OCI-LY7 (cell line): ENCODE measurements around the gene KLK1. TPM values are rescaled to one million over a fixed set of nuclear protein-coding genes. Genes with fewer than 3 reads are reported as not detected.
"Not testable (repeated sequence)": the region's sequence is repeated elsewhere in the genome, so short reads cannot be mapped to it uniquely, and the experiment has no call there.

Experiments used
- BruUV-seq: library from RNA; stranded (reverse); fragments of 400-500 nt; replicated peaks from 2 replicates; lab custom pipeline; 2021; lab: Mats Ljungman, UMichigan
- CTCF ChIA-PET: fragments of 300-600 bp; sonication (Branson Sonifier 250); formaldehyde crosslinking; loops from one replicate; lab custom pipeline; 2022; ENCODE audit warnings: antibody characterized with exemption; ENCODE audit not compliant: unreplicated experiment; lab: Charles Lee
- POLR2A ChIA-PET: fragments of 300-600 bp; sonication (Branson Sonifier 250); formaldehyde crosslinking; loops from one replicate; lab custom pipeline; 2022; ENCODE audit warnings: antibody characterized with exemption; lab: Charles Lee
- DNase-seq: peaks from one replicate; pipeline ENCODE4 v3.0.0-alpha.2; 2015; ENCODE audit warnings: low spot score
- H2AFZ ChIP-seq: fragments of 200-600 bp; sonication (generic), shearing (Covaris generic); 2 replicates; pipeline ENCODE4 v1.6.1; 2014; ENCODE audit warnings: mild to moderate bottlenecking, antibody characterized with exemption, low read length, moderate library complexity
- H3K27ac ChIP-seq: fragments of 200-600 bp; sonication (generic); 2 replicates; pipeline ENCODE4 v1.5.1; 2014; ENCODE audit warnings: mixed run types, low read depth, mild to moderate bottlenecking, moderate library complexity, low read length, inconsistent platforms; ENCODE audit not compliant: poor library complexity, severe bottlenecking
- H3K36me3 ChIP-seq: fragments of 200-600 bp; sonication (generic); 2 replicates; pipeline ENCODE4 v1.6.1; 2014; ENCODE audit warnings: mild to moderate bottlenecking, antibody characterized with exemption, low read length, moderate library complexity, mixed read lengths; ENCODE audit not compliant: insufficient read depth
- H3K4me1 ChIP-seq: fragments of 200-600 bp; sonication (generic); 2 replicates; pipeline ENCODE4 v1.5.1; 2014; ENCODE audit warnings: mild to moderate bottlenecking, low read length; ENCODE audit not compliant: insufficient read depth, poor library complexity, severe bottlenecking
- H3K4me2 ChIP-seq: fragments of 200-600 bp; sonication (generic); 2 replicates; pipeline ENCODE4 v1.6.1; 2014; ENCODE audit warnings: mild to moderate bottlenecking, low read length
- H3K4me3 ChIP-seq: fragments of 200-600 bp; sonication (generic); 2 replicates; pipeline ENCODE4 v1.5.1; 2014; ENCODE audit warnings: mild to moderate bottlenecking, low read depth, low read length; ENCODE audit not compliant: poor library complexity, severe bottlenecking
- H3K79me2 ChIP-seq: fragments of 200-600 bp; sonication (generic); 2 replicates; pipeline ENCODE4 v1.6.1; 2016; ENCODE audit warnings: low read depth, mild to moderate bottlenecking, low read length, moderate library complexity, mixed read lengths; ENCODE audit not compliant: insufficient read depth
- H3K9me2 ChIP-seq: fragments of 200-600 bp; sonication (generic); 2 replicates; pipeline ENCODE4 v1.6.1; 2016; ENCODE audit warnings: mild to moderate bottlenecking, low read length, mixed read lengths; ENCODE audit not compliant: insufficient read depth
- H3K9me3 ChIP-seq: fragments of 200-600 bp; sonication (generic); 2 replicates; pipeline ENCODE4 v1.6.1; 2014; ENCODE audit warnings: mild to moderate bottlenecking, mixed run types, low read length, mixed read lengths
- H4K20me1 ChIP-seq: fragments of 200-600 bp; sonication (generic); 2 replicates; pipeline ENCODE4 v1.6.1; 2014; ENCODE audit warnings: mild to moderate bottlenecking, antibody characterized with exemption, low read length, moderate library complexity, mixed read lengths; ENCODE audit not compliant: insufficient read depth
- CTCF ChIP-seq: fragments of 200-600 bp; sonication (generic); conservative IDR thresholded peaks from 2 replicates; pipeline ENCODE4 v1.5.1; 2014; ENCODE audit warnings: mild to moderate bottlenecking, antibody characterized with exemption, low read length, moderate library complexity, mixed read lengths
- EZH2phosphoT487 ChIP-seq: fragments of 200-600 bp; sonication (generic); IDR thresholded peaks from 2 replicates; pipeline ENCODE4 v1.6.1; 2018; ENCODE audit warnings: low read depth, borderline replicate concordance, mild to moderate bottlenecking, mixed run types, antibody characterized with exemption, low read length, moderate library complexity, mixed read lengths
- intact Hi-C: fragments of 100-400 bp; cut with micrococcal nuclease; formaldehyde crosslinking; loops from one replicate; pipeline ENCODE4 v1.10.0; 2022; ENCODE audit not compliant: unreplicated experiment
- total RNA-seq, 2 experiments: library from RNA; depleted of rRNA in 1 of 2; stranded (reverse); fragments of >200 nt in 1 of 2; shearing (Covaris generic) in 1 of 2; gene quantifications; 2 replicates each; pipeline ENCODE4 v1.2.3, GENCODE V29; 2014 to 2022

KLK1 gene
- total RNA-seq, 2 experiments from 2014 or later = 5.1 TPM; not detected in 1

GRCh38 chr19:50776131-50776530 lies 47.5 kb downstream of the KLK1 start:
- Histone ChIP-seq H3K36me3 (no peaks in the 10 kb centered on the region), H2AFZ (no peak overlapping the region), H3K79me2 (no peaks in the 10 kb centered on the region), H4K20me1 (no peaks in the 10 kb centered on the region), H3K4me1 (no peaks in the 10 kb centered on the region), H3K9me3 (peaks cover 6% of the 10 kb centered on the region; the same call in 1 of the 2 replicates), H3K27ac (no peak overlapping the region), H3K4me3 (no peak overlapping the region), H3K9me2 (no peaks in the 10 kb centered on the region), H3K4me2 (no peak overlapping the region)
- DNase-seq = no peak
- ChIA-PET POLR2A (no interaction called here), CTCF (no interaction called here)
- intact Hi-C loops = no loop called here
- no TSS peak for BruUV-seq
- no peak for TF ChIP-seq CTCF

- H3K27ac ChIP-seq, H3K4me2 ChIP-seq, H3K9me3 ChIP-seq, H2AFZ ChIP-seq, H3K9me2 ChIP-seq, H3K79me2 ChIP-seq, intact Hi-C loops, BruUV-seq, H3K4me1 ChIP-seq, DNase-seq, H4K20me1 ChIP-seq, H3K4me3 ChIP-seq, CTCF ChIA-PET, H3K36me3 ChIP-seq: not testable (repeated sequence)
- POLR2A ChIA-PET = interaction anchor here (0.7 kb wide), 2 partner anchors 11 to 44 kb away, joined by 3 to 7 read pairs; no protein-coding TSS in a partner anchor
Measured at GRCh38 chr19:50773454-50773853, 50.1 kb downstream of the KLK1 start.

- BruUV-seq, H3K4me3 ChIP-seq, DNase-seq, H3K27ac ChIP-seq, H3K79me2 ChIP-seq, CTCF ChIA-PET, H3K36me3 ChIP-seq, H3K4me1 ChIP-seq, H3K4me2 ChIP-seq, H4K20me1 ChIP-seq, intact Hi-C loops, H3K9me3 ChIP-seq, H3K9me2 ChIP-seq: not testable (repeated sequence)
- POLR2A ChIA-PET = interaction anchor here (0.7 kb wide), 1 partner anchor 10 kb away, joined by 3 read pairs; no protein-coding TSS in a partner anchor
- H2AFZ ChIP-seq = peak overlapping the region; percentile 69
Measured at GRCh38 chr19:50772912-50773311, 50.7 kb downstream of the KLK1 start.

GRCh38 chr19:50772476-50772875 lies 51.1 kb downstream of the KLK1 start:
- Histone ChIP-seq H3K9me2 (no peaks in the 10 kb centered on the region), H2AFZ (peak overlapping the region; percentile 69), H3K4me1 (no peaks in the 10 kb centered on the region), H3K36me3 (no peaks in the 10 kb centered on the region), H3K79me2 (no peaks in the 10 kb centered on the region), H3K4me2 (no peak overlapping the region), H3K9me3 (peaks cover 6% of the 10 kb centered on the region; the same call in 1 of the 2 replicates), H3K27ac (no peak overlapping the region), H3K4me3 (no peak overlapping the region), H4K20me1 (no peaks in the 10 kb centered on the region)
- peak; percentile 62 for DNase-seq
- no TSS peak for BruUV-seq
- TF ChIP-seq CTCF = no peak
- TF ChIP-seq EZH2phosphoT487 = no peak
- intact Hi-C loops = no loop called here
- CTCF ChIA-PET = no interaction called here
- POLR2A ChIA-PET = no interaction called here
